Hepatocyte (in vitro differentiated cells): Measurements from ENCODE around the gene NR2E3. TPM values are rescaled to one million over a fixed set of nuclear protein-coding genes. Genes with fewer than 3 reads are reported as not detected.

Experiments used
- DNase-seq: peaks from one replicate; pipeline ENCODE4 v3.0.0-alpha.2; 2016; ENCODE audit warnings: low spot score
- H2AFZ ChIP-seq: fragments of 200-600 bp; sonication (generic); 2 replicates; pipeline ENCODE4 v1.6.0; 2016; ENCODE audit warnings: antibody characterized with exemption, mild to moderate bottlenecking
- H3K27ac ChIP-seq: fragments of 200-600 bp; sonication (generic); 2 replicates; pipeline ENCODE4 v1.5.1; 2016; ENCODE audit warnings: mild to moderate bottlenecking
- H3K27me3 ChIP-seq: fragments of 200-600 bp; sonication (generic); 2 replicates; pipeline ENCODE4 v1.6.1; 2016
- H3K36me3 ChIP-seq: fragments of 200-600 bp; sonication (generic); replicated peaks from 2 replicates; pipeline ENCODE4 v1.5.1; 2016; ENCODE audit warnings: low read depth; ENCODE audit not compliant: insufficient read depth
- H3K4me1 ChIP-seq: fragments of 200-600 bp; sonication (generic); 2 replicates; pipeline ENCODE4 v1.5.1; 2016; ENCODE audit warnings: mild to moderate bottlenecking, moderate library complexity; ENCODE audit not compliant: insufficient read depth
- H3K4me2 ChIP-seq: fragments of 200-600 bp; sonication (generic); 2 replicates; pipeline ENCODE4 v1.6.0; 2016
- H3K4me3 ChIP-seq: fragments of 200-600 bp; sonication (generic); 2 replicates; pipeline ENCODE4 v1.5.1; 2016; ENCODE audit warnings: mild to moderate bottlenecking
- H3K79me2 ChIP-seq: fragments of 200-600 bp; sonication (generic); 2 replicates; pipeline ENCODE4 v1.6.0; 2017; ENCODE audit warnings: mild to moderate bottlenecking
- H3K9me2 ChIP-seq: fragments of 200-600 bp; sonication (generic); replicated peaks from 2 replicates; pipeline ENCODE4 v1.6.0; 2017; ENCODE audit warnings: mild to moderate bottlenecking; ENCODE audit not compliant: insufficient read depth
- H3K9me3 ChIP-seq: fragments of 200-600 bp; sonication (generic); 2 replicates; pipeline ENCODE4 v1.5.1; 2016; ENCODE audit warnings: low read depth, mild to moderate bottlenecking
- H4K20me1 ChIP-seq: fragments of 200-600 bp; sonication (generic); 2 replicates; pipeline ENCODE4 v1.6.0; 2016; ENCODE audit warnings: mild to moderate bottlenecking; ENCODE audit not compliant: insufficient read depth, poor library complexity, severe bottlenecking
- EZH2 ChIP-seq: fragments of 200-600 bp; sonication (generic); IDR thresholded peaks from 2 replicates; pipeline ENCODE4 v1.6.1; 2016; ENCODE audit warnings: antibody characterized with exemption, mild to moderate bottlenecking, borderline replicate concordance
- EZH2phosphoT487 ChIP-seq: fragments of 200-600 bp; sonication (generic); IDR thresholded peaks from one replicate; pipeline ENCODE4 v1.6.1; 2018; ENCODE audit warnings: antibody characterized with exemption, mild to moderate bottlenecking, low read depth, moderate library complexity; ENCODE audit not compliant: unreplicated experiment, severe bottlenecking
- WGBS: methylation state at CpG from one replicate; pipeline ENCODE4 v1.1.6; 2016; ENCODE audit warnings: low lambda C conversion rate; ENCODE audit errors: missing lambda C conversion rate; 5-methylcytosine and 5-hydroxymethylcytosine counted together
- polyA plus RNA-seq: library from polyadenylated mRNA; unstranded; fragments of >200 nt; fragmentation: Nextera tagmentation; extraction: Ambion mirVana; gene quantifications from 2 replicates; pipeline ENCODE4 v1.2.1, GENCODE V29; 2016
- total RNA-seq: library from RNA; depleted of rRNA; stranded (reverse); fragments of >200 nt; gene quantifications from 2 replicates; pipeline ENCODE4 v1.2.3, GENCODE V29; 2014
- TF ChIP-seq, protein P1 (sequence below): fragments of 200-600 bp; sonication (generic); IDR thresholded peaks from 2 replicates; pipeline ENCODE4 v1.5.1; 2016; ENCODE audit warnings: antibody characterized with exemption, mild to moderate bottlenecking; ENCODE audit not compliant: poor library complexity

Gene NR2E3
- total and polyA plus RNA-seq, 2 experiments from 2014 or later: 0.40 TPM; not detected in 1

DNA sequence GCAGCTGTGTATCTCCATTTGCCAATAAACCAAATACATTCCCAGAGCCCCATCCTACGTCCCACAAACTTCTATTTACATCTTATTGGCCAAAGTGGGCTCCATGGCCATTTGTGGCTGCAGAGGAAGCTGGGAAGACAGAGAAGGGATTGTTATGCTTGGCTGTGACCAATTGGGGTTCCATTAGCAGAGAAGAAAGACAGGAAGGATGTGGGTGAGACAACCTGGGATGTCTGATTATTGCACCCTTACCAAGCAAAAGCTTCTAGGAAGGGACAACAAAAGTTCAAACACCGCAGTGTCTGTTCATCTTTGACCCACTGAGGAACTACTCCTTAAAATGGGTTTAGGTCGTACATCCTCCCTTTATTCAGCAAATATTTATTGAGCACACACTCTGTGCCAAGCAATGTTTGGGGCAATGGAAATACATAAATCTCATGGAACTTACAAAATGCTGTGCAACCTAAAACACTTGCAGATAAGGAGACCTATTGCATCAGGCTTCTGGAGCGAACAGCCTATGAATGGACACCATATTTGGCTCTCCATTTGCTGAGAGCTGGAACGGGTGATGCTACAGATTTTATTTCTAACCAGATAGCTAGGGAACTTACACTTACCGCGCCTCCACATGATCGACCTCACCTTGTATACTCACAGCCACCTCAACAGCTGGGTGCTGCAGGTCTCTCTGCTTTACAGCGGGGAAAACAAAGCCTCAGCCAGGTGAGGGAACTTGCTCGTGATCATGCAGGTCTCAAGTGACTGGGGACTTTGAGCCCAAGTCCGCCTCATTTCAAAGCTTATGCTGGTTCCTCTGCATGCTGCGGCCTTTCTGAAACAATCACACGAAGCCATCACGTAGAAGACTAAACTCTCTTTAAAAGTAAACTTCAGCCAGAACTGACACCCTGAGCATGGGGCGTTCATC, 21.4 kb upstream of the NR2E3 start:
- WGBS: 79% methylated on average over 15 of the region's 15 CpGs
- H3K4me3 ChIP-seq: no peak overlapping the region
- TF ChIP-seq EZH2: no peak
- TF ChIP-seq EZH2phosphoT487: no peak
- TF ChIP-seq, protein P1, sequence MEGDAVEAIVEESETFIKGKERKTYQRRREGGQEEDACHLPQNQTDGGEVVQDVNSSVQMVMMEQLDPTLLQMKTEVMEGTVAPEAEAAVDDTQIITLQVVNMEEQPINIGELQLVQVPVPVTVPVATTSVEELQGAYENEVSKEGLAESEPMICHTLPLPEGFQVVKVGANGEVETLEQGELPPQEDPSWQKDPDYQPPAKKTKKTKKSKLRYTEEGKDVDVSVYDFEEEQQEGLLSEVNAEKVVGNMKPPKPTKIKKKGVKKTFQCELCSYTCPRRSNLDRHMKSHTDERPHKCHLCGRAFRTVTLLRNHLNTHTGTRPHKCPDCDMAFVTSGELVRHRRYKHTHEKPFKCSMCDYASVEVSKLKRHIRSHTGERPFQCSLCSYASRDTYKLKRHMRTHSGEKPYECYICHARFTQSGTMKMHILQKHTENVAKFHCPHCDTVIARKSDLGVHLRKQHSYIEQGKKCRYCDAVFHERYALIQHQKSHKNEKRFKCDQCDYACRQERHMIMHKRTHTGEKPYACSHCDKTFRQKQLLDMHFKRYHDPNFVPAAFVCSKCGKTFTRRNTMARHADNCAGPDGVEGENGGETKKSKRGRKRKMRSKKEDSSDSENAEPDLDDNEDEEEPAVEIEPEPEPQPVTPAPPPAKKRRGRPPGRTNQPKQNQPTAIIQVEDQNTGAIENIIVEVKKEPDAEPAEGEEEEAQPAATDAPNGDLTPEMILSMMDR: no peak
- H4K20me1 ChIP-seq: no peaks in the 10 kb centered on the region
- no peak overlapping the region for H3K4me2 ChIP-seq
- no peaks in the 10 kb centered on the region for H3K9me3 ChIP-seq
- H3K27me3 ChIP-seq: no peaks in the 10 kb centered on the region
- H3K9me2 ChIP-seq: no peaks in the 10 kb centered on the region
- H3K4me1 ChIP-seq: peaks cover 4% of the 10 kb centered on the region
- peak overlapping the region; percentile 58 for H3K27ac ChIP-seq
- H2AFZ ChIP-seq: no peak overlapping the region
- H3K79me2 ChIP-seq: no peaks in the 10 kb centered on the region
- peak; percentile 56 for DNase-seq
- H3K36me3 ChIP-seq: no peaks in the 10 kb centered on the region

DNA sequence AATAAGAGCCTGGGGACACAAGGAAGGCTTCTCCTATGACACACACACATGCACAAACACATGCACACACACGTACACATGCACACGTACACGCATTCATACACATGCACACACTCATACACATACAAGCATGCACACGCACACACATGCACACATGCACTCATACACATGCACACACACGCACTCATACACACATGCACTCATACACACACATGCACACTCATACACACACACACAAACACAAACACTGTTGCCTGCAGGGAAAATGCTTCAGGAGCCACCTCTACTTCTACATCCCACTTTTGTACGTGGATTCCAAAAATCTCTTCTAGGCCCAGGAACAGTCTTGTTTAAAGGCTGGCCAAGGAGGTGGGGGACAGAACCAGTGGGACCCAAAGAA, 20.7 kb upstream of the NR2E3 start:
- Histone ChIP-seq H3K9me3 (no peaks in the 10 kb centered on the region), H3K79me2 (no peaks in the 10 kb centered on the region), H3K4me3 (no peak overlapping the region), H3K27ac (peak overlapping the region; percentile 58), H2AFZ (no peak overlapping the region), H3K4me1 (peaks cover 4% of the 10 kb centered on the region), H4K20me1 (no peaks in the 10 kb centered on the region), H3K36me3 (no peaks in the 10 kb centered on the region), H3K4me2 (no peak overlapping the region), H3K9me2 (no peaks in the 10 kb centered on the region), H3K27me3 (no peaks in the 10 kb centered on the region)
- DNase-seq: no peak
- 97% methylated on average over 6 of the region's 6 CpGs for WGBS
- TF ChIP-seq EZH2 (no peak), EZH2phosphoT487 (no peak)
- TF ChIP-seq, protein P1: no peak

DNA sequence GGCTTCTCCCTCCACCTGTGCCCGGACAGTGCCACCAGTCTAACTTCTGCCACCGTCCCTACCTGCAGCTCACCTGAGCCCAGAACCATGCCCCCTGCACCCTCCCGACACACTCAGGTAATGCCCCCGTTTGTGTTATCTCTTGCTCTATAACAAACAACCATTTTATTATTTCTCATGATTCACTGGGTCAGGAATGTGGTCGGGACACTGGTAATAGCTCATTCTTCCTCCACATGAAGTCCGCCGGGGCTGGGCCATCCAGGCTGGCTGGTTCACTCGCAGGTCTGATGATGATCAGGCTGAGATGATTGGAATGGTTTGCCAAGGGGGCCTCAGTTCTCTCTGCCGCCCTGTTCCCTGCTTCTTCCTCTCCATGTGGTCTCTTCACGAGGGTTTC, 20.3 kb upstream of the NR2E3 start:
- H3K9me2 ChIP-seq: no peaks in the 10 kb centered on the region
- H3K79me2 ChIP-seq: no peaks in the 10 kb centered on the region
- H3K4me2 ChIP-seq: no peak overlapping the region
- WGBS: 61% methylated on average over 10 of the region's 10 CpGs
- peaks cover 4% of the 10 kb centered on the region for H3K4me1 ChIP-seq
- no peaks in the 10 kb centered on the region for H4K20me1 ChIP-seq
- peak overlapping the region; percentile 92 for H3K27ac ChIP-seq
- no peak overlapping the region for H3K4me3 ChIP-seq
- TF ChIP-seq, protein P1: no peak
- TF ChIP-seq EZH2 (no peak), EZH2phosphoT487 (no peak)
- peak; percentile 69 for DNase-seq
- H2AFZ ChIP-seq: no peak overlapping the region
- H3K36me3 ChIP-seq: no peaks in the 10 kb centered on the region
- H3K27me3 ChIP-seq: no peaks in the 10 kb centered on the region
- H3K9me3 ChIP-seq: no peaks in the 10 kb centered on the region
